Breast epithelium (tissue), 3 donors: Measurements from ENCODE around the gene TDRD12.

Experiments used
- POLR2A ChIP-seq: fragments of 450-650 bp; IDR thresholded peaks from one replicate; pipeline ENCODE4 v1.6.1; 2016; ENCODE audit warnings: antibody characterized with exemption, mild to moderate bottlenecking, moderate library complexity
- POLR2AphosphoS5 ChIP-seq, 3 donors: sonication (generic); formaldehyde crosslinking; IDR thresholded peaks; one replicate each; pipeline ENCODE4 v1.6.1; 2017; ENCODE audit warnings: antibody characterized with exemption in 3 of 3
- TF ChIP-seq, protein P1 (sequence below), 3 donors: fragments of 450-650 bp; IDR thresholded peaks; one replicate each; pipeline ENCODE4 v1.5.1; 2016 to 2017; ENCODE audit warnings: antibody characterized with exemption in 3 of 3, mild to moderate bottlenecking in 3 of 3, moderate library complexity in 3 of 3

DNA sequence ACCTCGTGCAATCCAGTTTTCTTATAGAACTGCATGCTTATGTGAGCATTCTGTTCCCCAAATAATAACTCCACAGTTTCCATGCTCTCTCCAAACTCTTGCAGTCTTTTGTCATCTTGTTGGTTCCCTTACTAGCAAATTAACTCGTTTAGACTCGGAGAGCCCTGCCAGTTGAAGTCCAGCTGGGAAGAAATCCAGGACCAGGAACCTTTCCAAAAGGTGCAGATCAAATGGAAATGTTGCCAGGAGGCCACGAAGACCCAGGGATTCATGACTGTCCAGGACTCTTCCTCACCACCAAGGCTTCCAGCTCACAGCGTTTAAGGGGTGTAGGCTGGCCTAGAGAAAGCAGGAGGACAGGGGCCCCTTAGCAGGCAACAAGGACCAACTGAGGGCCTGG lies 2.1 kb upstream of the TDRD12 start:
- TF ChIP-seq POLR2A (no peak), POLR2AphosphoS5 (IDR thresholded peaks at IDR 0.05) (no peak)
- TF ChIP-seq, protein P1, sequence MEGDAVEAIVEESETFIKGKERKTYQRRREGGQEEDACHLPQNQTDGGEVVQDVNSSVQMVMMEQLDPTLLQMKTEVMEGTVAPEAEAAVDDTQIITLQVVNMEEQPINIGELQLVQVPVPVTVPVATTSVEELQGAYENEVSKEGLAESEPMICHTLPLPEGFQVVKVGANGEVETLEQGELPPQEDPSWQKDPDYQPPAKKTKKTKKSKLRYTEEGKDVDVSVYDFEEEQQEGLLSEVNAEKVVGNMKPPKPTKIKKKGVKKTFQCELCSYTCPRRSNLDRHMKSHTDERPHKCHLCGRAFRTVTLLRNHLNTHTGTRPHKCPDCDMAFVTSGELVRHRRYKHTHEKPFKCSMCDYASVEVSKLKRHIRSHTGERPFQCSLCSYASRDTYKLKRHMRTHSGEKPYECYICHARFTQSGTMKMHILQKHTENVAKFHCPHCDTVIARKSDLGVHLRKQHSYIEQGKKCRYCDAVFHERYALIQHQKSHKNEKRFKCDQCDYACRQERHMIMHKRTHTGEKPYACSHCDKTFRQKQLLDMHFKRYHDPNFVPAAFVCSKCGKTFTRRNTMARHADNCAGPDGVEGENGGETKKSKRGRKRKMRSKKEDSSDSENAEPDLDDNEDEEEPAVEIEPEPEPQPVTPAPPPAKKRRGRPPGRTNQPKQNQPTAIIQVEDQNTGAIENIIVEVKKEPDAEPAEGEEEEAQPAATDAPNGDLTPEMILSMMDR (IDR thresholded peaks at IDR 0.05): no peak
